MM.1S (cell line): Measurements from ENCODE around the gene C1QTNF7.

Experiments used
- CTCF ChIP-seq: fragments of 300-600 bp; sonication (generic); IDR thresholded peaks from 2 replicates; pipeline ENCODE4 v1.5.1; 2016; ENCODE audit warnings: antibody characterized with exemption, low read length, mixed read lengths
- EZH2 ChIP-seq: fragments of 300-600 bp; sonication (generic); optimal IDR thresholded peaks from 2 replicates; pipeline ENCODE3; 2017; ENCODE audit warnings: low read depth, mild to moderate bottlenecking, antibody characterized with exemption, low read length, mixed read lengths

- TF ChIP-seq CTCF = no peak
- TF ChIP-seq EZH2 = no peak
Measured at GRCh38 chr4:15481961-15482745, 54.3 kb downstream of the C1QTNF7 start.
